ENCODE results near the gene PXN.

Gene PXN

DNA sequence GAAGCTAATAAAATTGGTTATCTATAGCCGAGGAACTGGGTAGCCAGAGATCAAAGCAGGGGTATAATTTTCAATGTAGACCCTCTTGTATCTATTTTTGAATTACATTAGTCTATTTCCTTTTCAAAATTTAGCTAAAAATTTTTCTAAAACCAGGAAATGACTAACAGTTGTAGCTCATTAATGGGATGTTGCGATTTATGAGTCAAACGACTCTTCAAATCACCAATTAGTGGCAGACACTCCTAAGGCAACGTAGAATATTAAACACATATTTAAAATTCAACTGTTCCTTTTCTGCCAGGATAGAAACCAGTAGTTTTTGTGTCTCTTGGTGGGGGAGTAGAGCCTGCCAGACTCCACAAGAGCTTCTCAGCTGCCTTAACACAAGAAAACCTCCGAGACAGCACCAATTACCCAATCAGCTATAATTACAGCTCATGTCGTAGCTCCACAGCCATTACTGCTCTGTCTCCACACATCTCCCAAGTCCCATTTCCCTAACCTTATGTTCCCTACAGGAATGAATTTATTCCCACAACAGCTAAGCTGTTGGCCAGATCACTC lies 97.9 kb downstream of the PXN start:
- no peak for DNase-seq

DNA sequence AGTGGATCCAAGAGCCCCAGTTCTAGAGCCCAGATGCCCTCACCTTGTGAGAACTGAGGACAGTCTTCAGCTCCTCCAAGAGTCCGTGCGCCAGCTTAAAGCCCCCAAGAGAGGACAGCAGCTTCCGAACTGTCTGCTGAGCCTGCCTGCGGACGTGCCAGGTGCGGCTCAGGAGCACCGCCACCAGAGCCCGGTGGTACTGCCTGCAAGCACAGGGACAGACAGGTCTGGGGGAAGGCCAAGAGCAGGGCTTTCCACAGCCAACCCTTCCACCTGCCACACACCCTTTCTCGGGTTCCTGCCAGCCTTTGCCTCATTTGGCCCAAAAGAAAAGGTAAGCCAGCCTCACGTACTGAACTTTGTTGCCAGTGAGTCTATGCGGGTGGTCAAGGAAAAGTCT lies 101.2 kb downstream of the PXN start:
- no peak for DNase-seq

DNA sequence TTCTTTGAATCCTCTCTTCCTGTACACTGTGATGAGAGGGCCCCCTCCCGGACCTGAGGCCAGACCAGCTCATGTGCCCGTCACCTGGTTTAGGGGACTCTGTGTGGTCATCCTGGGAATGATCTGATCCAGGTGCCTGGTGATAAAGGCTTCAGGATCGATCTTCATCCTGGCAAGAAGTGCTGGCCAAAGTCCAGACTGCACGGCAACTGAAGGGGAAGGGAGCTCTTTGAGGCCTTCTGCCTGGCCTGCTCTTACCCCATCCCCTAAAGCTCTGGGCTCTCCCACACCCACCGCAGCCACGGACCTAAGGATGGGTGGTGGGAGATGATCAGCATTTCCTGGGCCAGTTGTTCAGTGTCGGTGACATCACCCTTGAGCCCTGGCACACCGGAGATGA lies 102.8 kb downstream of the PXN start:
- no peak for DNase-seq

DNA sequence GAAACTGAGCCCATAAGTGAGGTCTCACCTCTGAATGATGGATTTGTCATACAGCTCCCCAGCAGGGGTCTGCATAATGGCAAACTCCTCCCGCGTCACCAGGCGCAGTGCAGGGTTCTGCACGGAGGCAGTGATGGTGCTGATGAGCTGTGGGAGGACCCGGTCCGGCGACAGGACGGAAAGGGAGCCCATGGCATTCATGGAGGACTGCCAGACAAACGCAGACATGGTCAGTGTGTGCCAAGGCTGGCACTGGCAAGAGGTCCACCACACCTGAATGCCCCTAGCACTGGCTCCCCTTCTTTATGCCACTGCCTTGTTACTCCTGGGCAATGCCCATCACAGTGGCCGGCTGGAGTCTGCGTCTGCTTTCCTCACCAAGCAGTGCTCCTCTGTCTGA lies 103.7 kb downstream of the PXN start:
- no peak for DNase-seq
